HG03045 (cell line): ENCODE results near the gene LENG8.
"Not testable (repeated sequence)": the region's sequence is repeated elsewhere in the genome, so short reads cannot be mapped to it uniquely, and the experiment has no call there.

Experiments
- ATAC-seq: cut with Tn5 transposase; IDR thresholded peaks from one replicate; pipeline ENCODE4 v1.9.1; 2021; ENCODE audit warnings: mild to moderate bottlenecking, moderate library complexity; ENCODE audit not compliant: unreplicated experiment

The LENG8 gene

DNA sequence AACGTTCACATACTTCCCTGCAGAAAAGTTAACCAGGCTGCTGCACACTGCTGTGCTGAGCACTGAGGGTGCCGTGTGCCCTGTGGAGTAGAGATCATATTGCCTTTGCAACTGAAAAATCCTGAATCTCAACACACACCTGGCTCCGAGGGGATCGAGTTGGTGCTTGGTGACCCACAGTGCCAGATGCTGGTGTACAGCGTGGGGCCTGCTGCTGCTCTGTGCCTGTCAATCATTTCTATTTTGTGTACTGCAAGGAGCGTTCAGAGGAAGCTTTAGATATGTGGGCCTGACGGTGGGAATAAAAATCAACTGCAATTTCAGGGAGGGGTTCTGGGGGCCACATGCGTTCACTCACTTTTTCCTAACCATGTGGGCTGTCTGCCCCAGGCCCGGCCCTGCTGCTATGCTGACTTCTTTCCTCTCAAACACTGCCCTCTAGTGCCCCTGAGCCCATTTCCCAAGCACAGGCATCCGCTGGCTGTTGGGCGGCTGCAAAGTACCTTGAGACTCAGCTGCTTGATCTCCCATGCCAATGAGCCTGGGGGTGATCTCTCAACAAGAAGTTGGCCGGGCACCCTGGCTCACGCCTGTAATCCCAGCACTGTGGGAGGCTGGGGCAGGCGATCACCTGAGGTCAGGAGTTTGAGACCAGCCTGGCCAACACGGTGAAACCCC is 9.7 kb upstream of the LENG8 start:
- ATAC-seq = no peak

DNA sequence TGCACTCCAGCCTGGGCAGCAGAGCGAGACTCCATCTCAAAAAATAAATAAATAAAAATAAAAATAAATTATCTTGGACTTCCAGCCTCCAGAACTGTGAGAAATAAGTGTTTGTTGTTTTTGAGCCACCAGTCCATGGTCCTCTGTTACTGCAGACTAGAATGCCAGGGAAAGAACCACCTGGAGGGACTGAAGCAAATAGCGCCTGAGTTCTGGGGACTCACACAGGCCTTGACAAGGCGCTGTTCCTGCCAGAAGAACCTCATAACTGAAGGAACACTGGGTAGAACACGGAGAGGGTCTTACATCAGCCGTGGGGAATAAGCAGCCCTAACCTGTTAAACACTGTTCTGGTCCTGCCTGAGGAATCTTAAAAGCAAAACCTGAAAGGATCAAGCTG is 8.4 kb upstream of the LENG8 start:
- no peak for ATAC-seq

DNA sequence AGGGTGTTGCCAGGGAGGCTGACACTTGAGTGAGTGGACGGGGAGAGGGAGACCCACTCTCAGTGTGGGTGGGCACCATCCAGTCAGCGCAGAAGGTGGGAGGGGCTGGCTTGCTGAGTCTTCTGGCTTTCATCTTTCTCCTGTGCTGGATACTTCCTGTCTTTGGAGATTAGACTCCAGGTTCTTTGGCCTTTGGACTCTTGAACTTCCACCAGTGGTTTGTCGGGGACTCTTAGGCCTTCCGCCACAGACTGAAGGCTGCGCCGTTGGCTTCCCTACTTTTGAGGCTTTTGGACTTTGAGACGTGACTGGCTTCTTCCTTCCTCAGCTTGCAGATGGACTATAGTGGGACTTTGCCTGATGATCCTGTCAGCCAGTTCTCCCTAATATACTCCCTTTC is 4.3 kb upstream of the LENG8 start:
- ATAC-seq = no peak

DNA sequence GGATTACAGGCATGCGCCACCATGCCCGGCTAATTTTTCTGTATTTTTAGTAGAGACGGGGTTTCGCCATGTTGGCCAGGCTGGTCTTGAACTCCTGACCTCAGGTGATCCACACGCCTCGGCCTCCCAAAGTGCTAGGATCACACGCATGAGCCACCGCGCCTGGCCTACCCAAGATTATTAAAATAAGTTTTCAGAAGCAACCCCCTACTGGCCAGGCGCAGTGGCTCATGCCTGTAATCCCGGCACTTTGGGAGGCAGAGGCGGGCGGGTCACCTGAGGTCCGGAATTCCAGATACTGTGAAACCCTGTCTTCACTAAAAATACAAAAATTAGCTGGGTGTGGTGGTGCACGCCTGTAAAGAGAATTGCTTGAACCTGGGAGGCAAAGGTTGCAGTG is 2.6 kb upstream of the LENG8 start:
- ATAC-seq = not testable (repeated sequence)

DNA sequence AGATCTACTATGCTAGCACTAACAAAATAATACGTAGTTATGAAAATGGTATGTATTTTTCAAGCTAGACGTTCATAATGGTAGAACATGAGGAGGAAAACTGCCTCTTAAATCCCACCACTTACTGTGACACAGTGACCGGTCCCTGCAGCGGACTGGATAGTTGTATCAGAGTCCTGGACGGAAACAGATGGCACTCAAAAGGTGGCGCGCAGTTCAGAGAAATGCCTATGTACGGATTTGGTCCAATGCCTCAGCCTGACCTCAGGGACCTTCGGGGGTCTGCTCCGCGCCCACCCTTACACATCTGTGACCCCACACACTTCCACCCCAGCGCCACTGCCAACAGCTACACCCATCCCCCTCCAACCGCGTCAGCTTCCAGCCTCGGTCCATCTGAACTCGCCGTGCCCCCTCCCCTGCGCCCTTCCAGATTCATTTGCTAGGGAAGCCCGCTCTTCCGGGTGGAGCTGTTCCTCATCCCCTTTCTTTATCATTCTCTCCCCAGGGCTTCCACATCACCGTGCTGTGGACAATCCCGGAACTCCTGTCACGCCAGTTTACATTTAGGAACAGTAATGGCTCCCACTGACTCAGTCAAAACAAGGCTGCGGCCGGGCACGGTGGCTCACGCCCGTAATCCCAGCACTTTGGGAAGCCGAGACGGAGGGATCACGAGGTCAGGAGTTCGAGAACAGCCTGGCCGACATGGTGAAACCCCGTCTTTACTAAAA is 792 bp upstream of the LENG8 start:
- ATAC-seq = no peak

DNA sequence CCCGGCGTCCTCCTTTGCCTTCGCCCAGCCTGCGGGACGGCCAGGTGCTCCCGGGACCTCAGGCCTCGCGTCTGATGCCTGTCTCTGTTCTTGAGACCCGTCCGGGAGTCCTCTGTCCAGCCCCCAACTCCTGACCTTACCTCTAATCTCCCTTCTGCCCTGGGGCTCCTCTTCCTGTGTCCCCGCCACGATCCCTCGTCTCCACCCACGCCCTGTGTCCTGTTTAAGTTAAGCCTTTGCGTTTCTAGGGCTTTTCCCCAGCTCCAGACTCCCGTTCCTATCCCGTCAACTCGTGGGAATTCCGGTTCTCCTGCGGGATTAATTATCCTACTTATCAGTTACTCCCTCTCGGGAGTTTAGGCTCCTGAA is 686 bp downstream of the LENG8 start:
- no peak for ATAC-seq

DNA sequence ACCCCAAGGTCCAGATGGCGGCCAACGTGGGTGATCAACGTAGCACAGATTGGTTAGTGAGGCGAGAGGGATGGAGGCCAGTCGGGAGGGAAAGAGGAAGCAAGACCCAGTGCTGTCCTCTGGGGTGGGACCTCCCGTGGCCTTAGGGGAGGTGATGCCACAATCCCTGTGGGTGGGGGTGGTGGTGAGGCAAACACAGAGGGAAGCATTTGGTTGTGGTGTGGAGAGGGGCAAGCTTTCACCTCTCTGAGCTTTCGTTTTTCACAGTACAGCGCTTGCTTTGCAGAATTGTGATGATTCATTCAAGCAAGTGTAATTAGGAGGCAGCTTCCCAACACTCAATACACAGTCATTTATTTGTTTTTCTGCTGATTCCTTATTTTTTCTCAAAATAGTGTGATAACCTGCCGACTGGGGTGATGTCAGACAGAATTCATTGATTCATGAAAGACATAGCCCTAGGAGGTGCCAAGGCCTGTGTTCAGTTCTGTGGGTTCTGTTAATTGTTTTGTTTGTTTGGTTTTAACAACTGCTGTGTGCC is 2.4 kb downstream of the LENG8 start:
- no peak for ATAC-seq

DNA sequence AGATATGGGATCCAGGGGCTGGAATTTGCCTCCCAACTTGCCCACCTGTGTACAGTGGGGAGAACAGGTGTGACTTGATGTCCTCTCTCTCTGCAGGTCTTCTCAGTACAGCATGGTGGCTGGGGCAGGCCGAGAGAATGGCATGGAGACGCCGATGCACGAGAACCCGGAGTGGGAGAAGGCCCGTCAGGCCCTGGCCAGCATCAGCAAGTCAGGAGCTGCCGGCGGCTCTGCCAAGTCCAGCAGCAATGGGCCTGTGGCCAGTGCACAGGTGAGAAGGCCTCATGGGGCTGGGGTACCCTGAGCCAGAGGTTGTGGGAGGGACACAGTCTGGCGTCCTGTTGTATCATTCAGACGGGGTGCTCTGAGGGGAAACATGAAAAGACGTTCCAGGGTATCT is 3.0 kb downstream of the LENG8 start:
- ATAC-seq = no peak

DNA sequence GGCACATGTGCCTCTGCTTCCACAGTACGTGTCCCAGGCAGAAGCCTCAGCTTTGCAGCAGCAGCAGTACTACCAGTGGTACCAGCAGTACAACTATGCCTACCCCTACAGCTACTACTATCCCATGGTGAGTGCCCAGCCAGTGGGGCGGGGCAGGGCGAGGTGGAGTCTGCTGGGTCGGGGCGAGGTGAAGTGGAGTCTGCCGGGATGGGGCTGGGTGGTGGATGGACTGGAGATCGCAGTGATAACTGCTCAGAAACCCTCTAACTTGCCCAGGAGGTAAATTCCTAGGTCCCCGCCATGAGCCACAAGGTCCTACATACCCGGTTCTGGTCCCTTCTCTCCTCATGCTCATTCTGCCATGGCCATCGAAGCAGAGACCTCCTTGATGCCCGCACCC is 3.6 kb downstream of the LENG8 start:
- no peak for ATAC-seq

DNA sequence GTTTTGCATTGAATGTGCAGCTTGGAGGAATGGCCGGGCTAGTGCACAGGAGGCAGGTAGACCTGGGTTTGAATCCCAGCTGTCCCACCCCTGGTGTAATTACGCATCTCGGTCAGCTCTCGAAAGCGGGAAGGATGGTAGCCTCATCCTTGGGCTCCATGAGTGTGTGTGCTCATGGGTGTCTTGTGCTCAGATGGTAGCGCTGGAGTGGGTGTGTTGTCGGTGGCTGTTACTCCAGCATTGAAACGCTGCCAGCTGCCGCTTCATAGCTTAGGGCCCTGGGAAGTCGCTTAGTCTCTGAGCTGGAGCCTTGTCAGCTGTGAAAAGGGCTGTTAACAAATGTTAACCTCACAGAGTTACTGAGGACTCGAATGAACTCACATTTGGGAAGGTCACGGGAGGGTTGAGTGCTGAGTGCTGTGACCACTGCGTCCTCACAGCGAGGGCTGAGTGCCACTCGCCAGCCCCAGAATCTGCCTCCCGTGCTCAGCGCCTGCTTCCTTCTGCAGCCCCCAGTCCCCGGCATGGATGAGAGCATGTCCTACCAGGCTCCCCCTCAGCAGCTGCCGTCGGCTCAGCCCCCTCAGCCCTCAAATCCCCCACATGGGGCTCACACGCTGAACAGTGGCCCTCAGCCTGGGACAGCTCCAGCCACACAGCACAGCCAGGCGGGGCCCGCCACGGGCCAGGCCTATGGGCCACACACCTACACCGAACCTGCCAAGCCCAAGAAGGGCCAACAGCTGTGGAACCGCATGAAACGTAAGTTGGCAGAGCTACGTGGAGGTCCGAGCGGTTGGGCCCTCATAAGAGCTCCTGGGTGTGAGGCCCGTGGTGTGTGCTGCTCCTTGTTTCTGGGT is 5.2 kb downstream of the LENG8 start:
- ATAC-seq = no peak

DNA sequence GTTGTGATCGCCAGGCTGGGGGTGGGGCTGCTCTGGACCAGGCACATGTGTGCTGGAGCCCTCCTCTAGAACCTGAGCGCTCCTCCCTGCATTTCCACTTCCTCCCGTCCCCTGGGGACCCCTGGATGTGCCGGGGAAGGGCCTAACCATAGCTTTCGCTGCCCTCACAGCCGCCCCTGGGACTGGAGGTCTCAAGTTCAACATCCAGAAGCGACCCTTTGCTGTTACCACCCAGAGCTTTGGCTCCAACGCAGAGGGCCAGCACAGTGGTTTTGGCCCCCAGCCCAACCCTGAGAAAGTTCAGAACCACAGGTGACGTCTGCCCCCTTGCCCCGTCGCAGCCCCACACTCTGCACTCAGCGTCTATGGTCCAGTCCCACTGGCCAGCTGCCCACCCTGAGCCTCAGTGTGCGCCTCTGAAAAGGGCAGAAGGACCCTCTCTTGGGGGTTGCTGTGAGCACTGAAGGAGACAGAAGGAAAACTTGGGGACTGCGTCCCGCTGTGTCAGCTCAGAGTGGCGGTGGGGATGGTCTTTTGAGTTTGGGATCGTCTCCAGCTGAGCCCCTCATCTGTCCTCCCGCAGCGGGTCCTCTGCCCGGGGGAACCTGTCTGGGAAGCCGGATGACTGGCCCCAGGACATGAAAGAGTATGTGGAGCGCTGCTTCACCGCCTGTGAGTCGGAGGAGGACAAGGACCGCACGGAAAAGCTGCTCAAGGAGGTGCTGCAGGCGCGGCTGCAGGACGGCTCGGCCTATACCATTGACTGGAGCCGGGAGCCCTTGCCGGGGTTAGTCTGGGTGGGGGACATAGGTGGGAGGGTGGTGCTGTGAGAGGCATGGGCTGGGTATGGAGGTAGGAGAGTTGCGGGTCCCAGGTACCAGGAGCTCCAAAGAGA is 6.0 kb downstream of the LENG8 start:
- no peak for ATAC-seq

DNA sequence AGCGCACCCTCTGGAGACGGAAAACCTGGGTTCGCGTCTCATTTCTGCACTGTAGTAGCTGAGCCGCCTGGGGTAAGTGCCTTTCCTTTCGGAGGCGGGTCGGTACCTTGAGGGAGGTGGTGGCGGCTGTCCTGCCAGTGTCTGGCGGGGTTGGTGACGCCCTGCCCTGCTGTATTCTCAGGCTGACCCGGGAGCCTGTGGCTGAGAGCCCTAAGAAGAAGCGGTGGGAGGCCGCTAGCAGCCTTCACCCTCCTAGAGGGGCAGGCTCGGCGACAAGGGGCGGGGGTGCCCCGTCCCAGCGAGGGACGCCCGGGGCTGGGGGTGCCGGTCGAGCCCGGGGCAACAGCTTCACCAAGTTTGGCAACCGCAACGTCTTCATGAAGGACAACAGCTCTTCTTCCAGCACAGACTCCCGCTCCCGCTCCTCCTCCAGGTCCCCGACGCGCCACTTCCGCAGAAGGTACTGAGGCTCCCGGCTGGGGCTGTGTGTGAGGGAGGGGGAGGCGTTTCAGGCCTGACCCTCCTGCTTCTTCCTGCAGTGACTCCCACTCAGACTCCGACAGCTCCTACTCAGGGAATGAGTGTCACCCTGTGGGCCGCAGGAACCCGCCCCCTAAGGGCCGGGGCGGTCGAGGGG is 6.9 kb downstream of the LENG8 start:
- no peak for ATAC-seq

DNA sequence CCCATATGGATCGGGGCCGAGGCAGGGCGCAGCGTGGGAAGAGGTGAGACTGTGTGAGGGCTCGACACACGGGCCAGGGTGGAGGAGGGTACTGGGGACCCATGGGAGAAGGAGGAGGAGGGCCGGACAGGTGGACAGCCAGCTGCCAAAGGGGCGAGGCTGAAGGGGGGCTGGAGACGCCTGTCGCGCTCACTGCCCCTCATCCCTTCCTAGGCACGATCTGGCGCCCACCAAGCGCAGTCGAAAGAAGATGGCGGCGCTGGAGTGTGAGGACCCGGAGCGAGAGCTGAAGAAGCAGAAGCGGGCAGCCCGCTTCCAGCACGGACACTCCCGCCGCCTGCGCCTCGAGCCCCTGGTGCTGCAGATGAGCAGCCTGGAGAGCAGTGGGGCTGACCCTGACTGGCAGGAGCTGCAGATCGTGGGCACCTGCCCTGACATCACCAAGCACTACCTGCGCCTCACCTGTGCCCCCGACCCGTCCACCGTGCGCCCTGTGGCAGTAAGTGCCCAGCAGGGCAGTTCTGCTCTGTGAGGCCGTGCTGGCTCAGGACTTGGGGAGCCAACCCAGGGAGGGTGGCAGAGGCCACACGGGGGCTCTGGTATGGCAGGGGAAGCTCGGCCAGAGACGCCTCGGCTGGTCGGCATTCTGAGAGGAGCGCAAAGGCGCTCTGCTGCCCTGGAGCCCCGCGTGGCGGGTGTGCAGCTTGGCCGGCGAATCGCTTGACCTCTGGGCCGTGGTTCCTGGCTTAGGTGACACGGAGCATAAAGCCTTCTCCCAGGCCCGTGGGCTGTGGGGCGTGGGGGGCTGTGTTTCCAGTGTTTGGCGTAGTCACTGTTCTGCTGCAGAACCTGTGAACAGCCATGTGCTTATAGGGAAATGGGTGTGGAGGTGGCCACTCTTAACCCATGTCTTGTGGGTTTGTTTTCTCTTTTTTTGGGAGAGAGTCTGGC is 7.7 kb downstream of the LENG8 start:
- ATAC-seq = no peak

DNA sequence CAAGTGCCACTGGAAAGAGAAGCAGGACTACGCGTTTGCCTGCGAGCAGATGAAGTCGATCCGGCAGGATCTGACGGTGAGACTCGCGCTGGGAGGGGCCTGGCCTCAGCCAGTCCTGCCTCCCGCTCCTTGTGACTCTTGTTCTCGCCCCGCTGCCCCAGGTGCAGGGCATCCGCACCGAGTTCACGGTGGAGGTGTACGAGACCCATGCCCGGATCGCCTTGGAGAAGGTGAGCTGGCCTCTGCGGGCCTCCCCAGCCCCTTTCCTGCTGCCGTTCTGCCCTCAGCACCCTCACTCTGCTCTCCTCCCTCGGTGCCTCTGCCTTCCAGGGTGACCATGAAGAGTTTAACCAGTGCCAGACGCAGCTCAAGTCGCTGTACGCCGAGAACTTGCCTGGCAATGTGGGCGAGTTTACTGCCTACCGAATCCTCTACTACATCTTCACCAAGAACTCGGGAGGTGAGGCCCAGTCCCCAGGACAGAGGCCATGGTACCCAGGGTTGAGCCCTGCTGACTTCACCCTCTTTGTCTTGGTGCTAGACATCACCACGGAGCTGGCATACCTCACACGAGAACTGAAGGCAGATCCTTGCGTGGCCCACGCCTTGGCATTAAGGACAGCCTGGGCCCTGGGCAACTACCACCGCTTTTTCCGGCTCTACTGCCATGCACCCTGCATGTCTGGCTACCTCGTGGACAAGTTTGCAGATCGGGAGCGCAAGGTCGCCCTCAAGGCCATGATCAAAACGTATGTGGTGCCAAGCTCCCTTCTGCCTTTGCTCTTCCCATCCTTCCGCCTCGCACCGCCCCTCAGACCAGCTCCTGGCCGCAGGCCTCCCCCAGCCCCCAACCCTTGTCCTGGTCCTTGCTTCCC is 9.0 kb downstream of the LENG8 start:
- ATAC-seq = no peak

DNA sequence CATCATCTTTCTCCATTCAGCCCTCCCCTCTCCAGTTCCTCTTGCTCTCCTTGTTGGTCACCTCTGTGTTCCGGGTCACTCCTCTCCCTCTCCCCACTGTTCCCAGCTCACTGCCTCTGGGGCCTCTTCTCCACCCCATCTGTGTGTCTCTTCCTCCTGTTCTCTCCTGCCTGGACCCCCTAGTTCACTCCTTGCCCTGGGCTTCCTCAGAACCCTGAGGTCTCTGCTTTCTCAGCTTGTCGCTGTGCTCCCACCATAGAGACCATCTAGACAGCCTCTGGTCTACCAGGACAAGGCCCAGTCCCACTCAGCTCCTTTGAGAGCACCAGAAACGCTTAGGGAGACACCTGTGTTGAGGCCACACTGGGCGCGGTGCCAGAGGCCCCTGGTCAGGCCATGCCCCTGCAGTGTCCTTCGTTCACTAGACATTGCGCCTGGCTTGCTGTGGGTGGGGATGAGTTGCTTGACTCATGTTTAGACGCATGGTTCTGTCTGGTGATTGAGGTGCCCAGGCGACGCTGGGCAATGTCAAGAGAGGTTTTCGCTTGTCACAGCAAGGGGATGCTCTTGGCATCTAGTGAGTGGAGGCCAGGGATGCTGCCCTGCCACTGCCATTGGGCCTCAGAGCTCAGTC is 9.8 kb downstream of the LENG8 start:
- no peak for ATAC-seq

DNA sequence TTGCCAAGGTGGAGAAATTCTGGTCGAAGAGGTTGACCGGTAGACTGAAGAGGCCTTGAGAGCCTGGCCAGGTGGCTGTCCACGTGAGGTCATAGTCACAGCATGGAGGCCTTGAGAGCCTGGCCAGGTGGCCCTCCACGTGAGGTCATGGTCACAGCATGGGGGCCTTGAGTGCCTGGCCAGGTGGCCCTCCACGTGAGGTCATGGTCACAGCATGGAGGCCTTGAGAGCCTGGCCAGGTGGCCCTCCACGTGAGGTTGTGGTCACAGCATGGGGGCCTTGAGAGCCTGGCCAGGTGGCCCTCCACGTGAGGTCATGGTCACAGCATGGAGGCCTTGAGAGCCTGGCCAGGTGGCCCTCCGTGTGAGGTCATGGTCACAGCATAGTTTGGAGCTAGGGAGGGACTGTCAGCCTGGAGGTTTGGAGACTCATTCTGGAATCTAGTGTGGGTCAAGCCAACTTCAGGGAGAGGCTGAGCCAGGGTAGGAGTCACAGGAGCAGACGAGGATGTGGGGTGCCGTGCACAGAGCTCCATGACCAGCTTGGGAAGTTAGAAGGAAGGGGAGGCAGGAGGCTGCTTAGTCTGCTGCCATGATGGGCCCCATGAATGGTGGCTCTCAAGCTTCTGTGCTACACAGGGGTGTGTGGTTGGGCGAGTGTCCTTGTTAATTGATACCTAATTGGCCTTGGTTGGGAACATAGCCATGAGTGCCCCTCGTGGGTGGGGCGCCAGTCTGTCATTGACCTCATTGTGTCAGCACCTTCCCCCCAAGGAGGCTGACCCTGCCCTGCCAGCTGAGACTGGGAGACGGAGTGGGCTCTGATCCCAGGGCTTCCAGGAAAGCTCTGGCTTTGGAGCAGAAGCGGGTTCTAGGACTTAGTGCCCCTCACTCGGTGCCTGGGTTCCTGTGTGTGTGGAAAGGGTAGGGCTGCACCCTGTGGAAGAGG is 10.6 kb downstream of the LENG8 start:
- ATAC-seq = no peak
